GM21423 (cell line): ENCODE results near the gene MICB.
"Not testable (repeated sequence)": the region's sequence is repeated elsewhere in the genome, so short reads cannot be mapped to it uniquely, and the experiment has no call there.

ENCODE experiments used
- ATAC-seq: cut with Tn5 transposase; IDR thresholded peaks from one replicate; pipeline ENCODE4 v1.9.1; 2021; ENCODE audit warnings: mild to moderate bottlenecking, moderate library complexity; ENCODE audit not compliant: unreplicated experiment

MICB gene

GRCh38 chr6:31473780-31474761 lies 23.9 kb upstream of the MICB start:
- no peak for ATAC-seq

GRCh38 chr6:31474871-31475286 lies 23.1 kb upstream of the MICB start:
- no peak for ATAC-seq

- no peak for ATAC-seq
Observed at GRCh38 chr6:31476515-31477139, 21.3 kb upstream of the MICB start.

GRCh38 chr6:31477521-31477920 lies 20.4 kb upstream of the MICB start:
- no peak for ATAC-seq

GRCh38 chr6:31478186-31478950 lies 19.6 kb upstream of the MICB start:
- no peak for ATAC-seq

GRCh38 chr6:31479151-31479932 lies 18.6 kb upstream of the MICB start:
- no peak for ATAC-seq

GRCh38 chr6:31479933-31480535 lies 17.9 kb upstream of the MICB start:
- ATAC-seq = no peak

- no peak for ATAC-seq
Observed at GRCh38 chr6:31480574-31480973, 17.4 kb upstream of the MICB start.

GRCh38 chr6:31483392-31483791 lies 14.6 kb upstream of the MICB start:
- ATAC-seq = no peak

- ATAC-seq = no peak
Observed at GRCh38 chr6:31485055-31485454, 12.9 kb upstream of the MICB start.

- not testable (repeated sequence) for ATAC-seq
Observed at GRCh38 chr6:31486065-31486837, 11.7 kb upstream of the MICB start.

GRCh38 chr6:31487674-31488073 lies 10.3 kb upstream of the MICB start:
- not testable (repeated sequence) for ATAC-seq

GRCh38 chr6:31489086-31489485 lies 8.9 kb upstream of the MICB start:
- ATAC-seq = no peak

- no peak for ATAC-seq
Observed at GRCh38 chr6:31490115-31490873, 7.7 kb upstream of the MICB start.

GRCh38 chr6:31493550-31493874 lies 4.4 kb upstream of the MICB start:
- ATAC-seq = not testable (repeated sequence)

- no peak for ATAC-seq
Observed at GRCh38 chr6:31493875-31494694, 3.9 kb upstream of the MICB start.

- ATAC-seq = no peak
Observed at GRCh38 chr6:31495580-31495979, 2.4 kb upstream of the MICB start.

GRCh38 chr6:31496826-31497225 lies 1.1 kb upstream of the MICB start:
- ATAC-seq = not testable (repeated sequence)
